GM19099 (cell line): ENCODE measurements around the gene VCAM1.

Experiments
- POLR2A ChIP-seq: IDR thresholded peaks from 3 replicates; pipeline ENCODE4 v1.6.1; 2011; ENCODE audit warnings: low read depth; ENCODE audit not compliant: insufficient read length; ENCODE audit errors: extremely low read depth

VCAM1 gene

DNA sequence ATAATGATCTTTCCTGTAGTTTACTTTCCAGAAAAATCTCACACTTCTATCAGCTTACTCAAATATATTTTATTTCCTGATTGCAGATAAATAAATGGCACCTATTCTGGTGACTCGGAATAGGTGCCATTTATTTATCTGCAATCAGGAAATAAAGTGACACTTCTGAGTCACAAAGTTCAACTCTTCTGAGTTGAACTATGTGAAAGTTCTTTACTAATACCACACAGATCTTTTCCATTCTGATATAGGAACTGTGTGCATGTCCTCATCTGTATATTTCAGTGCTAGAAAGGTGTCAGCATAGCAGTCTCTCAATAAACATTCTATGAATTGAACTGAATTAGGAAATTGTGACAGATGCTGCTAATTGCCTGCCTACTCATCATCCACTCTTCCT, 4.9 kb upstream of the VCAM1 start:
- no peak for TF ChIP-seq POLR2A

DNA sequence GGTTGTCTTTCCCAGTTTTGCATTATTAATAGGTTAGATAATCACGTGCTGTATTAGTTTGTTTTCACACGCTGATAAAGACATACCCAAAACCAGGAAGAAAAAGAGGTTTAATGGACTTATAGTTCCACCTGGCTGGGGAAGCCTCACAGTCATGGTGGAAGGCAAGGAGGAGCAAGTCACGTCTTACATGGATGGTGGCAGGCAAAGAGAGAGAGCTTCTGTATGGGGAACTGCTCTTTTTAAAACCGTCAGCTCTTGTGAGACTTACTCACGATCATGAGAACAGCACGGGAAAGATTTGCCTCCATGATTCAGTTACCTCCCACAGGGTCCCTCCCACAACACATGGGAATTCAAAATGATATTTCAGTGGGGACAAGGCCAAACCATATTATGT, 2.3 kb upstream of the VCAM1 start:
- TF ChIP-seq POLR2A = no peak

DNA sequence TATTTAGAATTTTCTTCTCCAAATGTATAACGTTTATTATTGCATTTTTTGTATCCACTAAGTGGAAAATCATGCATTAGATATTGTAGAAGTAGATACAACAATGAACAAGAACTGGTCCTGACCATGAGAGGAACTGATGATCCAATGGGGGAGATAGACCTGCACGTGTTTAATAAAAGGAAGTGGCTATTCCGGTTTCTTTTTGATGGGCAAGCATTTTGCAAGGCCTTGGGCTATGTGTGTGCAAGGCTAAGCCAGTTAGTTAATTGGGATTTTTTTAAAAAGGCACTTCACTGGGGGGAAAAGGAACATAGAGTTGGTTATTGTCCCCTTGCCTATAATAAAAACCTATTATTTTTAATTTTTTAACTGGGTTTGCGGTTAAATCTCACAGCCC, 961 bp upstream of the VCAM1 start:
- TF ChIP-seq POLR2A = no peak

DNA sequence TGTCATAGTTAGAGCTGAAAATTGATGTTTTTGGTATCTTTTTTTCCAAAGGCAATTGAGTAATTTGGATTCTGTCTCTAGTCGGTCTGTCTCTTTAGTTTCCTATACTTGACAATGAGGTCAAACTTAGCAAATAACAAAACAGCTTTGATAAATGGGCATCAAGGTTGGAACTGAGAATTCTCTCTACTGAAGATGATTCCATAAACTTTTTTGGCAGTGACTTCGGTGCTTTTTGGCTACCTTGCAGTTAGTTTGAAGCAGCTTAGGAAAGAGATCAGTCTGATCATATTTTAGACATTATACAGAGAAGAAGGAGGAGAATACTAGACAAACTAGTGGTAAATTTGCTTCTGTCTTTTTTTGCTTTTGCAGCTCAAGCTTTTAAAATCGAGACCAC, 559 bp downstream of the VCAM1 start:
- TF ChIP-seq POLR2A = no peak

DNA sequence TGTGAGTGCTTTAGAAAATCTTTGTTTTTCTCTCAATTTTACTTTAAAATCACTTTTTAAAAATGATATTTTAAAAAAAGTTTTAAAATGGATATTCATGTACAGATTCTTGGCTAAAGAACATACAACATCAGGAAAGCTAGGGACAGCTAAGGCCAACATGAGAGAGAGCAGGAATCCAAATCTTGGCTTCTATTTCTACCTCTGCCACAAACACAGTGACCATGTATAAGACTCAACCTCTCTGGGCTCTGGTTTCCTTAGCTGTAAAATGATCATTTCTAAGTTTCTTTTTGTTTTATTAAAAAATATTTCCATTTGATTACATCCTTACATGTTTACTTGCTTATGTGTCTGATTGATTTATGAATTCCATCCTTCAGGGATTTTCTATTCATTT, 1.2 kb downstream of the VCAM1 start:
- TF ChIP-seq POLR2A = no peak

DNA sequence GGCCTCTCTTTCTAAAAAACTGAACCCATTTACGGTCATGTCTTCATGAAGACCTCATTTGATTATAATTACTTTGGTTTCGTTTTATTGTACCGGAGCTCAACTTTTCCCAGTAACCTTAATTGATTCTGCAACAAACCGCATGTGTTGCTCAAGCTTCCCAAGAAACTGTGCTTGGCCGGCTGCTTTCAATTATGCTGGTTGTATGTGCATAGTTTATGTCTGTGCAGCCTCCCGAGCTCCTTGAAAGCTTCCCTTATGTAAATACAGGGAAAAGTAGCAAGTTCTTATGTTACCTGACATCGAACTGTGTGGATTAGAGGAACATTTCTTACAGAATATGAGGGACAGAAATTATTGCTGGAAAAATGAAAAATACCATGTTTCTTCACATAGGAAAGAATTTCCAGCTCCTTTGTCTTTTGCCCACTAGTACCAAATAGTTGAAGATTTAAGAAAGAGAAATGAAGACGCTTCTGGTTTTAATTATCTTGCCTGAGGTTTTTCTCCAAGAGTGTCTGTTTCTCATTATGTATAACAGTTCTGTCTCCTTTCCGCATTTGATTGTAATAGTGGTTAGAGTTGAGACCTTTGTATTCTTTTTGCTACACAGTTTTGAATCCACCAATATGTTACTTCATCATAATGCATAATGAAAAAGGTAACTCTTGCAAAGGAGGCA, 2.1 kb downstream of the VCAM1 start:
- no peak for TF ChIP-seq POLR2A

DNA sequence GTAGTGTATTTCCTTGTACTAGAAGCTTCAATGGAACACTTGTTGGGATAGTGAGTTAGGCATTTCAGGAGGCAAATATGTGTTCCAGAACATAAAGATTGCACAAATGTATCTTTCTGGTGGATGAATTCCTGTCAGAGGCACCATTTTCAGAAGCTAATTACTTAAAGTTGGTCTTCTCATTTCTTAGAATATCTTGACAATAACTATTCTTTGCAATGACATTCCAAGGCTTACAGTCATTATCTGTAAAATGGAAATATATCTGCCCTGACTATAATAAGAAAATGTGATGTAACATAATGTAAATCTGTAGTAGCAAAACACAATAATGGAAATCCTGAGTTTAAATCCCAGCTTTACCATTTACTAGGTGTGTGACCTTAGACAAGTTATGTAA, 2.7 kb downstream of the VCAM1 start:
- TF ChIP-seq POLR2A = no peak

DNA sequence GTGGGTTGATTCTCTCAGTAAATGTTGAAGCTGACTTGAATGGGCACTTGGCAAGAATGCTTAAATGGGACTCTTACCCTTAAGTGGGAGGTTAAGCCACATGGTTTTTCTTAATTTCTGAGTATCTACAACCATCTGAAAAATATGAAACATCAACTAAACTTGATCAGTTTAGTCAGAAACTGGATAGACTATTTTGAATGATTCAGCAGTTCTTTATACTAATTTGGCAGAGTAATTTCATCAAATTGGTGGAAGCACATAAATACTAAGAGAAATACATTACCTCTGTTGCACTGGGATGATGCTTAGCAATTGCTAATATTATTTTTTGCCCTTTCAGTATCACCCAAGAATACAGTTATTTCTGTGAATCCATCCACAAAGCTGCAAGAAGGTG, 4.7 kb downstream of the VCAM1 start:
- no peak for TF ChIP-seq POLR2A

DNA sequence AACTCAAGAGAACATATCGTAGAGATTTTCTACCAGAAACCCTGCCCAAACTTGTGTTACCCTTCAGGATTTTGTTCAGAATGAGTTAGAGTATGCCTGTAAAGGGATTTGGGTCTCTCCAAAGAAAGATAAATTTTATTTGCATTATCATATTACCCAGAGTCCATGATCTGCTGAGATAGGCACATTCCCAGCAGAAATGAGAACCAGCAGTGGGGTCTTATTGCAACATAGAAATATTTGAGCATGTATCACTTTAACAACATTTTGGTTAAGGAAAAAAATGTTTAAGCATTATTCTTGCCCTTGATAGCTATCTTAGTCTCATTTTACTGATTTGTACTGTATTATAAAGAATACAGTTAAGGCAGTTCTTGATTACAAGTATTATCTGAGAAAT, 10.6 kb downstream of the VCAM1 start:
- TF ChIP-seq POLR2A = no peak

DNA sequence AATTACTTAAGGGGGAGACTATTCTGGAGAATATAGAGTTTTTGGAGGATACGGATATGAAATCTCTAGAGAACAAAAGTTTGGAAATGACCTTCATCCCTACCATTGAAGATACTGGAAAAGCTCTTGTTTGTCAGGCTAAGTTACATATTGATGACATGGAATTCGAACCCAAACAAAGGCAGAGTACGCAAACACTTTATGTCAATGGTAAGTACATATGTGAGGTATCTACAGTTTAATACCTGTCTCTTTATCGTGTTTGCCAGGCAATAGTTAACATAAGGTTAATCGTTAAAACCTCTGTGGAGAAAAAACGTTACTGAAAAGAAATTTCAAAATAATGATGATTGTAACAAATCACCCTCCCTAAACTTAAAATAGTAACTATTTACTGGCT, 11.8 kb downstream of the VCAM1 start:
- TF ChIP-seq POLR2A = no peak

DNA sequence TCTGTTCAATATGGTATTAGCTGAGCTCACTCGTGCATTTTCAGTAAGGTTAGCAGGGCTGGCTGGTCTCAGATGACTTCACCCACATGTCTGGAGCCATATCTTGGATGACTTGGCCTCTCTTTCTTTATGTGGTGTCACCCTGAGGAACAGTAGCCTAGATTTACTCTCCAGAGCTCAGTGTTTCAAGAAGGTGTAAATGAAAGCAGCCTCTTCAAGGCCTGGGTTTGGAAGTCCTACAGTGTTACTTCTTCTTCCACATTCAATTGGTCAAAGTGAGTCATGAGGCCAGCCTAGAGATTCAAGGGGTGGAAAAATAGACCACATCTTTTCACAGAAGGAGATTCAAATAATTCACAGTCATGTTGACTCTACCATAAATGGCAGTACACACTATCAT, 12.2 kb downstream of the VCAM1 start:
- TF ChIP-seq POLR2A = no peak

DNA sequence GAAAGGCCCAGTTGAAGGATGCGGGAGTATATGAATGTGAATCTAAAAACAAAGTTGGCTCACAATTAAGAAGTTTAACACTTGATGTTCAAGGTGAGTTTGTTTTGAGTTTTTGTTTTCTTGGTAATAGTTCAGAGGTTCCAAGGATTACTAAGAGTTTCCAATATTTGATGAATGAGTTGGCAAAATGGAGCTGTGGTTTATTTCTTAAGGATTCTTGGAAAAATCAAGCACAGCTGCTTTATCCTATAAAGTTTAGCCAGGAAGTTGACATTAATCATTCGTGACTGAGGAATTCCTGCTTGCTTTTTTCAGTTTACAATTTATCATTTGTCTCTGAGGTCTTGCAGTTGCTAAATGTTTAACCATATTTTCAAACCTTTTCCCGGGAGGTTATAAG, 15.1 kb downstream of the VCAM1 start:
- TF ChIP-seq POLR2A = no peak

DNA sequence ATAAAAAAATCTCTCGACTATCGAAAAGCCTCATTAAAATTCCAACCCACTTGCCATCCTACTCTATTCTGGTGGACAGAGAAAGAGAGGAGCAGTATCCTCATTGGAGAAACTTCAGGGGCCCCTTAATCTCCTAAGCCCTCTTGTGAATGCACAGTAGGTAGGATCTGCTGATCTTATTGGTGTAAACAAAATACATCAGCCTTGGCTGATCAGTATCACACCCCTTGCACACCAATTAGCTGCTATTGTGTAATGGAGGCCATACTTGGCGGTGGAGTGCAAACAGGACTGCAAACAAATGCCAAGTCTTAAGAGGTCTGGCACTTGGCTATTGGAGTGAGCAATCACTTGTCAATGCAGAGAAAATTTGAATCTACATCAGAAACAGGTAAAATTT, 15.7 kb downstream of the VCAM1 start:
- no peak for TF ChIP-seq POLR2A

DNA sequence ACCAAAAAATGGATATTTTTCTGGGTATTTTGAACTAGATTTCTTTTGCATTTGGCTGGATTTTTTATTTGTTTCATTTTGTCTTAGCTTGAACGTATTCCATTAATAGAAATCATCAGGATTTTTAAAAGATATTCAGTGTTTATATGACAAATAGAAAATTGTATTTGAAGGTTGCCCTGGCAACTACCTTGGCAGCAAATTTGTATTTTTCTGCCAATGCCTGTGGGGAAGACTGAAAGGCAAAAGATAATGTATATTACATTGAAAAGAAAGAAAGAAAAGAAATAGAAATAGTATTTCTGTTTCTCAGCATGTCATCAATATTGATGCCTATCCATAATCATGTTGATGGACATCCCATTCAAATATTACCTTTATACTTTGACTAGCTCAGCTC, 16.8 kb downstream of the VCAM1 start:
- TF ChIP-seq POLR2A = no peak

DNA sequence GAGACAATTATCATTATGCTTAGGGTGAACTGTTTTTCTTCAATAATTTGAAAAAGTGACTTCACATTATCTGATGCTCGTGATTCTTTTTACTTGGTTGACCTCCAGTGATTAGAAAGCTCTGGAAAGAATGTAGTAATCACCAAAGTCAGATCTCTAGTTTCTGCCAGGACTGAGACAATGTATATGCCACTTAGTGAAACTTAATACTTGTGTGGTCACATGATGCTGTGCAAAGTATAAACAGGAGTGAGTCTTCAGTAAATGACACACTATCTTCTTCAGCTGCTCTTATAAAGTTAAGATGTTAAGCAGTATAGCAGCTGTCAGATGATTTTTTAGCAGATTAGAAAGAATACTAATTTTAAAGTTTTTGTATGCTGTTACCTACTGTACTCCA, 17.2 kb downstream of the VCAM1 start:
- TF ChIP-seq POLR2A = no peak

DNA sequence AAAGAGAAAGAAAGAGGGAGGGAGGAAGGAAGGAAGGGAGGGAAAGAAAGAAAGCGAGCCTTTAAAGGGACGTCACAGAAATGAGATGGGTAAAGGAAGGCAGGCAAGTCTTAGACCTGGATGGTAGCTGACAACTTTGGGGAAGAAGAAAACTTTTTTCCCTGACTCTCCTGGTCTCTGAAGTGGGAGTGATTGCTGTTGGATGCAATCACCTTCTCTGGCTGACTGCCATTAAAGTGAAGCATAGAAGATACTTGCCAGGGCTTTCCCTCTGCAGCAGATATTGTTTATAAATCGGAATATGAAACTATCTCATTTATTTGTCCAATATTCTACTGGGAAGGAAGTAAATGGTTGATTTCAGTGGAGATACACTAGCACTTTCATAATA, 27.0 kb downstream of the VCAM1 start:
- no peak for TF ChIP-seq POLR2A

DNA sequence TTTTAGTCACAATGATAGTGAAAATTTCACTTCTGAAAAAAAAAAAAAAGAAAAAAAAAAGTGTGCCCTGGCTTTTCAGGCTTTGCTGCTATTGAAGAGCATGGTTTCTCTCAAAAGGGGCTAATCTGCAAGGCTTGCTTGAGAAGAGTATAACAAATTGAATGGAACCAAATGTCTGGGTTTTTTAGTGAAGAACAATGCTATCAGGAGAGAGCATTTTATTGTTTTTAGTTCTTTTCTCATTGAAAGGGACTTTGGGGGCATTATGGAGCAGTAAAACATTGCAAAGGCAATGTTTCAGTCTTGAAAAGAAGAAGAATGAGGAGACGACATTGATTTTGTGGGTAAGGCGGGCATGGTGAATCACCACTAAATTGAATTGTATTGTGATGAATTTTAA, 28.2 kb downstream of the VCAM1 start:
- TF ChIP-seq POLR2A = no peak
